Spleen (tissue), 7 donors: ENCODE measurements around the gene ABCB7.

ENCODE experiments used
- CTCF ChIP-seq, 11 experiments: fragments of 200-600 bp in 7 of 11; fragments of 450-650 bp in 4 of 11; sonication (generic) in 4 of 11; IDR thresholded peaks in 8 of 11; conservative IDR thresholded peaks in 3 of 11; 1 replicate in 7 of 11; 2 replicates in 4 of 11; pipeline versions ENCODE4 v1.4.0 to v1.8.0; 2016 to 2021; ENCODE audit warnings: antibody characterized with exemption in 11 of 11, inconsistent platforms in 4 of 11, mild to moderate bottlenecking in 1 of 11
- POLR2A ChIP-seq, 3 donors: fragments of 450-650 bp; IDR thresholded peaks; one replicate each; pipeline ENCODE4 v1.5.1; 2017; ENCODE audit warnings: antibody characterized with exemption in 3 of 3, mild to moderate bottlenecking in 1 of 3
- donor health status: DM: no; HTN: no; CAD: no; lungs with moderate emphysema.
- donor health status: DM: no; HTN: no; CAD: no.
- donor health status: DM: no; HTN: no; CAD: no.

- TF ChIP-seq CTCF (IDR thresholded peaks at IDR 0.05 in 8 of 11, conservative IDR thresholded peaks at IDR 0.05 in 3 of 11) (no peak), POLR2A (IDR thresholded peaks at IDR 0.05) (no peak)
Measured at GRCh38 chrX:75106772-75107171, 49.3 kb downstream of the ABCB7 start.
